ENCODE results near the gene FSHR. TPM values are rescaled to one million over a fixed set of nuclear protein-coding genes. Genes with fewer than 3 reads are reported as not detected.

FSHR gene
- total RNA-seq, 1 donor from 2014 or later, result 0.30 TPM

DNA sequence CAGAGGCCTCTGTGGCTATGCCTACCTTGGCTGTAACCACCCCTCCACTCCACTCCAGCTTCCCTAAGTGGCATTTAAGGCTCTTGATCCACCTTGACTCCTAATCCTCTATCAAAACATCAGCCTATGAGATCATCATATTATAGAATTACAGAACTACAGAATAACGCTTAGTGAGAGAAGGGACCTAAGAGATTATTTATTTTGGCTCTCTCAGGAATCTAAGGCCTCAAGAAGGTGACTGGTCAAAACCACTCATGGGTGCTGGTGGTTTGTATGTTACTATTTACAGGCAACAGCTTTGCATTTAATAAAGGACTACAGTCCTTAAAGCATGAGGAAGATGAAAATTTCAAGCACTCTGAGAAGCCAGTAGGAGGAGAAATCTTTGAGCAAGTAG lies 118.8 kb downstream of the FSHR start:
- no peak overlapping the region for H3K4me2 ChIP-seq (ENCODE audit: low read length)
- FAIRE-seq, result no peak
- no peak for DNase-seq (ENCODE audit: low read depth)
- H3K79me2 ChIP-seq (ENCODE audit: insufficient read depth, low read length), result no peaks in the 10 kb centered on the region
- H3K27ac ChIP-seq (ENCODE audit: low read depth, low read length), result no peak overlapping the region
- no peak overlapping the region for H3K4me3 Mint-ChIP-seq (ENCODE audit: unreplicated experiment)
- H4K20me1 ChIP-seq (ENCODE audit: insufficient read depth, low read length), result no peaks in the 10 kb centered on the region
- no peak overlapping the region for H3K9ac ChIP-seq (ENCODE audit: low read length)
- no peaks in the 10 kb centered on the region for H3K9me3 Mint-ChIP-seq (ENCODE audit: unreplicated experiment)
- no peaks in the 10 kb centered on the region for H3K4me1 ChIP-seq (ENCODE audit: insufficient read depth, low read length)
- H3K27ac Mint-ChIP-seq (ENCODE audit: unreplicated experiment), result no peak overlapping the region
- TF ChIP-seq, protein P1, sequence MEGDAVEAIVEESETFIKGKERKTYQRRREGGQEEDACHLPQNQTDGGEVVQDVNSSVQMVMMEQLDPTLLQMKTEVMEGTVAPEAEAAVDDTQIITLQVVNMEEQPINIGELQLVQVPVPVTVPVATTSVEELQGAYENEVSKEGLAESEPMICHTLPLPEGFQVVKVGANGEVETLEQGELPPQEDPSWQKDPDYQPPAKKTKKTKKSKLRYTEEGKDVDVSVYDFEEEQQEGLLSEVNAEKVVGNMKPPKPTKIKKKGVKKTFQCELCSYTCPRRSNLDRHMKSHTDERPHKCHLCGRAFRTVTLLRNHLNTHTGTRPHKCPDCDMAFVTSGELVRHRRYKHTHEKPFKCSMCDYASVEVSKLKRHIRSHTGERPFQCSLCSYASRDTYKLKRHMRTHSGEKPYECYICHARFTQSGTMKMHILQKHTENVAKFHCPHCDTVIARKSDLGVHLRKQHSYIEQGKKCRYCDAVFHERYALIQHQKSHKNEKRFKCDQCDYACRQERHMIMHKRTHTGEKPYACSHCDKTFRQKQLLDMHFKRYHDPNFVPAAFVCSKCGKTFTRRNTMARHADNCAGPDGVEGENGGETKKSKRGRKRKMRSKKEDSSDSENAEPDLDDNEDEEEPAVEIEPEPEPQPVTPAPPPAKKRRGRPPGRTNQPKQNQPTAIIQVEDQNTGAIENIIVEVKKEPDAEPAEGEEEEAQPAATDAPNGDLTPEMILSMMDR (IDR thresholded peaks at IDR 0.05; ENCODE audit: insufficient read depth, low read depth, low read length), result no peak
- no peak for TF ChIP-seq EZH2 (IDR thresholded peaks at IDR 0.05; ENCODE audit: insufficient read depth, low read length)
- no peak overlapping the region for H2AFZ ChIP-seq (ENCODE audit: low read depth, low read length)
- no peaks in the 10 kb centered on the region for H3K36me3 Mint-ChIP-seq (ENCODE audit: low read depth, unreplicated experiment)
- H3K27me3 ChIP-seq (ENCODE audit: insufficient read depth, low read length), result no peaks in the 10 kb centered on the region
- H3K4me3 ChIP-seq (ENCODE audit: insufficient read depth, low read depth, low read length), result no peak overlapping the region
- H3K36me3 ChIP-seq (ENCODE audit: insufficient read depth, low read length), result no peaks in the 10 kb centered on the region
- no peaks in the 10 kb centered on the region for H3K4me1 Mint-ChIP-seq (ENCODE audit: low read depth, unreplicated experiment)
- H3K9me3 ChIP-seq (ENCODE audit: insufficient read depth, low read depth, low read length), result no peaks in the 10 kb centered on the region
- no peaks in the 10 kb centered on the region for H3K27me3 Mint-ChIP-seq (ENCODE audit: low read depth, unreplicated experiment)

DNA sequence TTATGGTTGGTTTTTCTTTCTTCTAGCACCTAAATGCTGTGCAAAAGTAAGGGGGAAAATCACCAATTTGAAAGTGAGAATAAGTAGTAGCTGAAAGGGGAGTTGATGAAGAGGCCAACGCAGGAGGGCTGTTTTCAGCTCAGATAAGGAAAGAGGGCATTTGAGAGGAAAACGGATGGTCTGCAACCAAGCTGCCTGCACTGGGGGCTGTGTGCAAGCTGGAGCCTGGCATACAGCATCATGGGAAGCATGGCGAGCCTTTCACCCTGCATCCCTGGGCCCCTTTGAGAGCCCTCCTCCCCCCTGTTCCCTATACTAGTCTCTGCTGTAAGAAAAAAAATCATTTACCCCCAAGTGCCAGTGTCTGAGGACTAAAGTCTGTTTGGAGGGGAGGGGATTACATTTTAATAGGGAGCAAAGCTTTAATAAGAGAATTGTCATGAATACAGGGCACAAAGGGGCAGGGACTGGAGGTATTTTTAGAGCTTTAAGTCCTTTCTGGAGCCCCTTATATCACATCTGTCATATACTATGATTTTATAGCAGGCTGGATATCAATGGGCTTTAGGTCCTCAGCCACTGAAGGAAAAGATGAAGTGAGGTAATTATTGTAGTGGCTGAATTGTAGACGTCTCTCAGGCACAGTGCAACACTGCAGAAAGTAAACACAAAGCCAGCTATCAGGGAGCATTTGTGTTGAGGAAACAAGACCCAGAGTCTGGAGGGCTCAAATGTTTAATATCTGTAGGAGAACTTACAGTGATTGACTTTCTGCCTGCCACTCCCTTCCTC lies 120.7 kb downstream of the FSHR start:
- no peak overlapping the region for H3K9ac ChIP-seq (ENCODE audit: low read length)
- no peak overlapping the region for H3K4me3 ChIP-seq (ENCODE audit: insufficient read depth, low read depth, low read length)
- no peaks in the 10 kb centered on the region for H4K20me1 ChIP-seq (ENCODE audit: insufficient read depth, low read length)
- no peak for DNase-seq (ENCODE audit: low read depth)
- H2AFZ ChIP-seq (ENCODE audit: low read depth, low read length), result no peak overlapping the region
- H3K4me2 ChIP-seq (ENCODE audit: low read length), result no peak overlapping the region
- no peaks in the 10 kb centered on the region for H3K4me1 Mint-ChIP-seq (ENCODE audit: low read depth, unreplicated experiment)
- H3K27me3 Mint-ChIP-seq (ENCODE audit: low read depth, unreplicated experiment), result no peaks in the 10 kb centered on the region
- FAIRE-seq, result no peak
- no peaks in the 10 kb centered on the region for H3K4me1 ChIP-seq (ENCODE audit: insufficient read depth, low read length)
- TF ChIP-seq, protein P1 (IDR thresholded peaks at IDR 0.05; ENCODE audit: insufficient read depth, low read depth, low read length), result no peak
- no peak for TF ChIP-seq EZH2 (IDR thresholded peaks at IDR 0.05; ENCODE audit: insufficient read depth, low read length)
- H3K79me2 ChIP-seq (ENCODE audit: insufficient read depth, low read length), result no peaks in the 10 kb centered on the region
- no peaks in the 10 kb centered on the region for H3K27me3 ChIP-seq (ENCODE audit: insufficient read depth, low read length)
- no peaks in the 10 kb centered on the region for H3K36me3 Mint-ChIP-seq (ENCODE audit: low read depth, unreplicated experiment)
- no peaks in the 10 kb centered on the region for H3K9me3 Mint-ChIP-seq (ENCODE audit: unreplicated experiment)
- no peaks in the 10 kb centered on the region for H3K36me3 ChIP-seq (ENCODE audit: insufficient read depth, low read length)
- no peak overlapping the region for H3K4me3 Mint-ChIP-seq (ENCODE audit: unreplicated experiment)
- H3K27ac ChIP-seq (ENCODE audit: low read depth, low read length), result no peak overlapping the region
- H3K9me3 ChIP-seq (ENCODE audit: insufficient read depth, low read depth, low read length), result no peaks in the 10 kb centered on the region
- H3K27ac Mint-ChIP-seq (ENCODE audit: unreplicated experiment), result no peak overlapping the region

DNA sequence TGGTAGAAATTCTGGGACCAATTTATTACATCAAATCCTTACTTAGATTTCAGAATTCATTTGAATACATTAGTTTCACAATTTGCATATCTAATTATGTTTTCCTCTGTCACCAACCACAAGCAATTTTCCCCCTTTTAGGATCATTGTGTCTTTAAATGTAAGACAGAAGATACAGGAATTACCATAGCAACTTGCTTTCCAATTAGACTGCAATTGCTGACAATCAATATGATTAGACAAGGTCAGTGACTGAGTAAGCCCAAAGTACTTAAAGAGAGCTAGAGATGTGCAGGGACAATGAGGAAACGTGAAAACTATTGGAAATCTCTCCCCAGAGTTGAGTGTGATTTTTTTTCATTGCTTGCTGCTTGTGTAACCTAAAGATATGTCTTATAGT lies 121.4 kb downstream of the FSHR start:
- H3K27me3 Mint-ChIP-seq (ENCODE audit: low read depth, unreplicated experiment), result no peaks in the 10 kb centered on the region
- Histone ChIP-seq H3K4me1 (ENCODE audit: insufficient read depth, low read length) (no peaks in the 10 kb centered on the region), H3K27ac (ENCODE audit: low read depth, low read length) (no peak overlapping the region), H3K9me3 (ENCODE audit: insufficient read depth, low read depth, low read length) (no peaks in the 10 kb centered on the region), H3K4me2 (ENCODE audit: low read length) (no peak overlapping the region), H4K20me1 (ENCODE audit: insufficient read depth, low read length) (no peaks in the 10 kb centered on the region), H3K9ac (ENCODE audit: low read length) (no peak overlapping the region), H2AFZ (ENCODE audit: low read depth, low read length) (no peak overlapping the region), H3K79me2 (ENCODE audit: insufficient read depth, low read length) (no peaks in the 10 kb centered on the region), H3K4me3 (ENCODE audit: insufficient read depth, low read depth, low read length) (no peak overlapping the region), H3K36me3 (ENCODE audit: insufficient read depth, low read length) (no peaks in the 10 kb centered on the region), H3K27me3 (ENCODE audit: insufficient read depth, low read length) (no peaks in the 10 kb centered on the region)
- no peaks in the 10 kb centered on the region for H3K9me3 Mint-ChIP-seq (ENCODE audit: unreplicated experiment)
- no peaks in the 10 kb centered on the region for H3K4me1 Mint-ChIP-seq (ENCODE audit: low read depth, unreplicated experiment)
- H3K36me3 Mint-ChIP-seq (ENCODE audit: low read depth, unreplicated experiment), result no peaks in the 10 kb centered on the region
- no peak overlapping the region for H3K27ac Mint-ChIP-seq (ENCODE audit: unreplicated experiment)
- FAIRE-seq (no peak), DNase-seq (ENCODE audit: low read depth) (no peak)
- H3K4me3 Mint-ChIP-seq (ENCODE audit: unreplicated experiment), result no peak overlapping the region
- TF ChIP-seq, protein P1 (IDR thresholded peaks at IDR 0.05; ENCODE audit: insufficient read depth, low read depth, low read length), result no peak
- TF ChIP-seq EZH2 (IDR thresholded peaks at IDR 0.05; ENCODE audit: insufficient read depth, low read length), result no peak
